Osteocyte (in vitro differentiated cells): Measurements from ENCODE around the gene PLEKHH1. TPM values are rescaled to one million over a fixed set of nuclear protein-coding genes. Genes with fewer than 3 reads are reported as not detected.

ENCODE experiments used
- DNase-seq: peaks from one replicate; pipeline ENCODE4 v3.0.0; 2021; ENCODE audit warnings: mixed read lengths; ENCODE audit not compliant: unreplicated experiment; ENCODE audit errors: extremely low spot score
- H3K27ac Mint-ChIP-seq: one replicate; pipeline ENCODE4 v1.8.0; 2021; ENCODE audit warnings: mild to moderate bottlenecking, mixed read lengths; ENCODE audit not compliant: unreplicated experiment
- H3K27me3 Mint-ChIP-seq: one replicate; pipeline ENCODE4 v1.8.0; 2021; ENCODE audit warnings: mixed read lengths; ENCODE audit not compliant: unreplicated experiment
- H3K36me3 Mint-ChIP-seq: one replicate; pipeline ENCODE4 v1.8.0; 2021; ENCODE audit warnings: mixed read lengths; ENCODE audit not compliant: unreplicated experiment
- H3K4me1 Mint-ChIP-seq: one replicate; pipeline ENCODE4 v1.8.0; 2021; ENCODE audit warnings: mixed read lengths; ENCODE audit not compliant: unreplicated experiment
- H3K4me3 Mint-ChIP-seq: one replicate; pipeline ENCODE4 v1.8.0; 2021; ENCODE audit warnings: mild to moderate bottlenecking, moderate library complexity, mixed read lengths; ENCODE audit not compliant: unreplicated experiment
- H3K9me3 Mint-ChIP-seq: one replicate; pipeline ENCODE4 v1.8.0; 2021; ENCODE audit warnings: mixed read lengths; ENCODE audit not compliant: unreplicated experiment
- CTCF ChIP-seq: fragments of 200-600 bp; sonication (generic); IDR thresholded peaks from 2 replicates; pipeline ENCODE4 v1.5.0; 2021; ENCODE audit warnings: antibody characterized with exemption, mild to moderate bottlenecking, moderate library complexity
- total RNA-seq: library from RNA; stranded (reverse); gene quantifications from 2 replicates; pipeline ENCODE4 v1.2.1, GENCODE V29; 2021

PLEKHH1 gene
- total RNA-seq, 1 donor from 2014 or later: 1.0 TPM

- DNase-seq: no peak
- H3K4me3 Mint-ChIP-seq: peak overlapping the region; percentile 76
- H3K27me3 Mint-ChIP-seq: peaks cover 52% of the 10 kb centered on the region
- no peak for TF ChIP-seq CTCF
- no peaks in the 10 kb centered on the region for H3K36me3 Mint-ChIP-seq
- H3K9me3 Mint-ChIP-seq: no peaks in the 10 kb centered on the region
- no peaks in the 10 kb centered on the region for H3K4me1 Mint-ChIP-seq
- H3K27ac Mint-ChIP-seq: no peak overlapping the region
These were observed 18.9 kb upstream of the PLEKHH1 start for GRCh38 chr14:67514203-67514607.

- Mint-ChIP-seq H3K4me3 (peak overlapping the region; percentile 76), H3K27me3 (peaks cover 58% of the 10 kb centered on the region), H3K9me3 (no peaks in the 10 kb centered on the region), H3K36me3 (no peaks in the 10 kb centered on the region), H3K27ac (no peak overlapping the region), H3K4me1 (no peaks in the 10 kb centered on the region)
- DNase-seq: no peak
- TF ChIP-seq CTCF: no peak
These were observed 18.3 kb upstream of the PLEKHH1 start for GRCh38 chr14:67514650-67515385.

GRCh38 chr14:67515386-67516079 is 17.6 kb upstream of the PLEKHH1 start:
- Mint-ChIP-seq H3K9me3 (no peaks in the 10 kb centered on the region), H3K4me1 (no peaks in the 10 kb centered on the region), H3K36me3 (no peaks in the 10 kb centered on the region), H3K4me3 (peak overlapping the region; percentile 62), H3K27me3 (peaks cover 60% of the 10 kb centered on the region), H3K27ac (no peak overlapping the region)
- no peak for TF ChIP-seq CTCF
- no peak for DNase-seq

GRCh38 chr14:67516676-67517075 is 16.4 kb upstream of the PLEKHH1 start:
- no peak for TF ChIP-seq CTCF
- no peaks in the 10 kb centered on the region for H3K9me3 Mint-ChIP-seq
- no peaks in the 10 kb centered on the region for H3K36me3 Mint-ChIP-seq
- H3K27ac Mint-ChIP-seq: no peak overlapping the region
- peaks cover 59% of the 10 kb centered on the region for H3K27me3 Mint-ChIP-seq
- DNase-seq: no peak
- no peaks in the 10 kb centered on the region for H3K4me1 Mint-ChIP-seq
- H3K4me3 Mint-ChIP-seq: no peak overlapping the region

- no peak overlapping the region for H3K27ac Mint-ChIP-seq
- DNase-seq: no peak
- no peaks in the 10 kb centered on the region for H3K9me3 Mint-ChIP-seq
- peaks cover 60% of the 10 kb centered on the region for H3K27me3 Mint-ChIP-seq
- no peaks in the 10 kb centered on the region for H3K36me3 Mint-ChIP-seq
- H3K4me1 Mint-ChIP-seq: no peaks in the 10 kb centered on the region
- peak; percentile 26 for TF ChIP-seq CTCF
- H3K4me3 Mint-ChIP-seq: no peak overlapping the region
These were observed 16.0 kb upstream of the PLEKHH1 start for GRCh38 chr14:67517083-67517482.
